ENCODE data around the gene CSF2RB.

Gene CSF2RB

GRCh38 chr22:36904260-36904880 is 9.1 kb upstream of the CSF2RB start:
- no peak for DNase-seq (ENCODE audit: extremely low read depth, low read depth)
- H3K4me3 ChIP-seq (replicated peaks; ENCODE audit: low read depth, low read length): no peak overlapping the region
- TF ChIP-seq CTCF (IDR thresholded peaks at IDR 0.05; ENCODE audit: low read depth, low read length, missing control alignments): peak; percentile 20

GRCh38 chr22:36907253-36908195 is 5.9 kb upstream of the CSF2RB start:
- H3K4me3 ChIP-seq (replicated peaks; ENCODE audit: low read depth, low read length): no peak overlapping the region
- no peak for DNase-seq (ENCODE audit: extremely low read depth, low read depth)
- no peak for TF ChIP-seq CTCF (IDR thresholded peaks at IDR 0.05; ENCODE audit: low read depth, low read length, missing control alignments)

- H3K4me3 ChIP-seq (replicated peaks; ENCODE audit: low read depth, low read length): no peak overlapping the region
- DNase-seq (ENCODE audit: extremely low read depth, low read depth): no peak
- TF ChIP-seq CTCF (IDR thresholded peaks at IDR 0.05; ENCODE audit: low read depth, low read length, missing control alignments): no peak
Observed at GRCh38 chr22:36910461-36910860, 3.0 kb upstream of the CSF2RB start.

- no peak for DNase-seq (ENCODE audit: extremely low read depth, low read depth)
- no peak for TF ChIP-seq CTCF (IDR thresholded peaks at IDR 0.05; ENCODE audit: low read depth, low read length, missing control alignments)
- H3K4me3 ChIP-seq (replicated peaks; ENCODE audit: low read depth, low read length): no peak overlapping the region
Observed at GRCh38 chr22:36911887-36912661, 1.4 kb upstream of the CSF2RB start.

GRCh38 chr22:36912694-36913426 is 568 bp upstream of the CSF2RB start:
- TF ChIP-seq CTCF (IDR thresholded peaks at IDR 0.05; ENCODE audit: low read depth, low read length, missing control alignments): no peak
- no peak for DNase-seq (ENCODE audit: extremely low read depth, low read depth)
- H3K4me3 ChIP-seq (replicated peaks; ENCODE audit: low read depth, low read length): no peak overlapping the region

GRCh38 chr22:36914390-36914752 is 943 bp downstream of the CSF2RB start:
- no peak for DNase-seq (ENCODE audit: extremely low read depth, low read depth)
- no peak overlapping the region for H3K4me3 ChIP-seq (replicated peaks; ENCODE audit: low read depth, low read length)
- TF ChIP-seq CTCF (IDR thresholded peaks at IDR 0.05; ENCODE audit: low read depth, low read length, missing control alignments): no peak
